Measurements from ENCODE around the gene RAD51B. TPM values are rescaled to one million over a fixed set of nuclear protein-coding genes. Genes with fewer than 3 reads are reported as not detected.

The RAD51B gene
- polyA plus RNA-seq, 3 donors = 3.6 to 11.6 (median 9.4) TPM

GRCh38 chr14:68671909-68672308, 852.3 kb downstream of the RAD51B start:
- Histone ChIP-seq H3K79me2 (ENCODE audit: insufficient read depth, low read length) (no peaks in the 10 kb centered on the region), H3K4me1 (ENCODE audit: control insufficient read depth in 1 of 2, insufficient read depth in 2 of 2, low read length in 2 of 2) (no peaks in the 10 kb centered on the region), H3K4me2 (replicated peaks; ENCODE audit: extremely low read depth, low read length, poor library complexity, severe bottlenecking) (no peak overlapping the region), H2AFZ (ENCODE audit: insufficient read depth, low read depth, low read length, poor library complexity, severe bottlenecking) (no peak overlapping the region), H3K9me3 (replicated peaks in 1 of 2; ENCODE audit: control insufficient read depth in 1 of 2, insufficient read depth in 1 of 2, low read length in 2 of 2) (no peaks in the 10 kb centered on the region), H4K20me1 (ENCODE audit: insufficient read depth, low read length) (no peaks in the 10 kb centered on the region), H3K36me3 (replicated peaks in 1 of 2; ENCODE audit: control insufficient read depth in 1 of 2, insufficient read depth in 2 of 2, low read length in 2 of 2) (no peaks in the 10 kb centered on the region), H3K4me3 (replicated peaks in 1 of 3; ENCODE audit: low read depth in 2 of 3, low read length in 3 of 3) (no peak overlapping the region), H3K27me3 (ENCODE audit: control insufficient read depth in 2 of 2, insufficient read depth in 2 of 2, low read length in 2 of 2) (no peaks in the 10 kb centered on the region), H3K27ac (ENCODE audit: low read depth in 1 of 2, low read length in 2 of 2) (no peak overlapping the region), H3K9ac (ENCODE audit: insufficient read depth, low read length, poor library complexity, severe bottlenecking) (no peak overlapping the region)
- H3K27me3 Mint-ChIP-seq (ENCODE audit: low read depth in 3 of 3) = peaks cover 0 to 5% (median 1%) of the 10 kb centered on the region in 3 donors
- peaks cover 17% of the 10 kb centered on the region for H3K4me1 Mint-ChIP-seq
- WGBS (ENCODE audit: insufficient coverage) = no CpG with 5 or more reads among the region's 2 CpGs
- TF ChIP-seq, protein P1, sequence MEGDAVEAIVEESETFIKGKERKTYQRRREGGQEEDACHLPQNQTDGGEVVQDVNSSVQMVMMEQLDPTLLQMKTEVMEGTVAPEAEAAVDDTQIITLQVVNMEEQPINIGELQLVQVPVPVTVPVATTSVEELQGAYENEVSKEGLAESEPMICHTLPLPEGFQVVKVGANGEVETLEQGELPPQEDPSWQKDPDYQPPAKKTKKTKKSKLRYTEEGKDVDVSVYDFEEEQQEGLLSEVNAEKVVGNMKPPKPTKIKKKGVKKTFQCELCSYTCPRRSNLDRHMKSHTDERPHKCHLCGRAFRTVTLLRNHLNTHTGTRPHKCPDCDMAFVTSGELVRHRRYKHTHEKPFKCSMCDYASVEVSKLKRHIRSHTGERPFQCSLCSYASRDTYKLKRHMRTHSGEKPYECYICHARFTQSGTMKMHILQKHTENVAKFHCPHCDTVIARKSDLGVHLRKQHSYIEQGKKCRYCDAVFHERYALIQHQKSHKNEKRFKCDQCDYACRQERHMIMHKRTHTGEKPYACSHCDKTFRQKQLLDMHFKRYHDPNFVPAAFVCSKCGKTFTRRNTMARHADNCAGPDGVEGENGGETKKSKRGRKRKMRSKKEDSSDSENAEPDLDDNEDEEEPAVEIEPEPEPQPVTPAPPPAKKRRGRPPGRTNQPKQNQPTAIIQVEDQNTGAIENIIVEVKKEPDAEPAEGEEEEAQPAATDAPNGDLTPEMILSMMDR (IDR thresholded peaks at IDR 0.05) = no peak
- no peak for DNase-seq
- H3K9me3 Mint-ChIP-seq = peaks cover 0 to 5% (median 0%) of the 10 kb centered on the region in 7 donors
- peaks cover 0 to 5% of the 10 kb centered on the region in 2 donors for H3K36me3 Mint-ChIP-seq
- peak overlapping the region in 1 of 7 donors; percentile 35 for H3K27ac Mint-ChIP-seq
- no peak overlapping the region for H3K4me3 Mint-ChIP-seq
- intact Hi-C loops (cut with micrococcal nuclease) = no loop called here

DNA sequence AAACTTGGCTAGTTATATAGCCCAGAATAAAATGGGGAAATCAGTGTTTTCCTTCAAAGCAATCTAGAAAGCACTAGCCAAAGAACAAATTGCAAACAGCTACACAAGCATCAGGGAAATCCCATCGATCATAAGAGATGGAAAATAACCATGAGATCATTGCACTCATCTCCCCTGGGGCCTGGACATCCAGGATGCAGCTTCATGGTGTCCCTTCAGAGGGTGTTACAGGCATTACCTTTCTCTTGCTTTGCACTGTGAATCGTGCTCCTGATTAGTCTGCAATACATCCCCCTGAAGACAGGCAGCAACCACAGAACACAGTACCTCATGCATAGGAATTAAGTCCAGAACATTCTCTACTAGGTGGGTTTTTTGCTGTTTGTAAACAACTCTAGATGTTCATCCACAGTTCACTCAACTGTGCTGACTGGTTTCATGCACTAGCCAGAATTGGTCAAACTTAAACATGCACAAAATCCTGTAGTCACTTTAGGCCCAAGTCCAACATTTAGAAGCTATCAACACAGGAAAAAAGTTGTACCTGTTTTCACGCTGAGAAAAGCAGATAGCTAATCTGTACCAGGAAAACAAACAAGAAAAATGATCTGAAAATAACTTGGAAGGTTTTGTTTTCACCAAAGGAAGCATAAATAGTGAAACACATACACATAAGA, 853.2 kb downstream of the RAD51B start:
- Histone ChIP-seq H4K20me1 (ENCODE audit: insufficient read depth, low read length) (no peaks in the 10 kb centered on the region), H3K27me3 (ENCODE audit: control insufficient read depth in 2 of 2, insufficient read depth in 2 of 2, low read length in 2 of 2) (no peaks in the 10 kb centered on the region), H3K4me3 (replicated peaks in 1 of 3; ENCODE audit: low read depth in 2 of 3, low read length in 3 of 3) (no peak overlapping the region), H3K27ac (ENCODE audit: low read depth in 1 of 2, low read length in 2 of 2) (no peak overlapping the region), H3K79me2 (ENCODE audit: insufficient read depth, low read length) (no peaks in the 10 kb centered on the region), H3K4me2 (replicated peaks; ENCODE audit: extremely low read depth, low read length, poor library complexity, severe bottlenecking) (no peak overlapping the region), H3K9ac (ENCODE audit: insufficient read depth, low read length, poor library complexity, severe bottlenecking) (no peak overlapping the region), H3K4me1 (ENCODE audit: control insufficient read depth in 1 of 2, insufficient read depth in 2 of 2, low read length in 2 of 2) (peaks cover 4 to 7% of the 10 kb centered on the region in 2 donors), H3K36me3 (replicated peaks in 1 of 2; ENCODE audit: control insufficient read depth in 1 of 2, insufficient read depth in 2 of 2, low read length in 2 of 2) (no peaks in the 10 kb centered on the region), H3K9me3 (replicated peaks in 1 of 2; ENCODE audit: control insufficient read depth in 1 of 2, insufficient read depth in 1 of 2, low read length in 2 of 2) (no peaks in the 10 kb centered on the region), H2AFZ (ENCODE audit: insufficient read depth, low read depth, low read length, poor library complexity, severe bottlenecking) (no peak overlapping the region)
- peaks cover 0 to 5% (median 0%) of the 10 kb centered on the region in 3 donors for H3K27me3 Mint-ChIP-seq (ENCODE audit: low read depth in 3 of 3)
- no peak for DNase-seq
- H3K4me3 Mint-ChIP-seq = no peak overlapping the region
- H3K9me3 Mint-ChIP-seq = peaks cover 0 to 5% (median 0%) of the 10 kb centered on the region in 7 donors
- no peak overlapping the region for H3K27ac Mint-ChIP-seq
- H3K36me3 Mint-ChIP-seq = peaks cover 0 to 8% of the 10 kb centered on the region in 2 donors
- H3K4me1 Mint-ChIP-seq = peaks cover 20% of the 10 kb centered on the region
- intact Hi-C loops (cut with micrococcal nuclease) = no loop called here
- no CpG with 5 or more reads among the region's 3 CpGs for WGBS (ENCODE audit: insufficient coverage)
- TF ChIP-seq, protein P1 (IDR thresholded peaks at IDR 0.05) = no peak
